Colonic mucosa (tissue), 4 donors: ENCODE measurements around the gene USP25. TPM values are rescaled to one million over a fixed set of nuclear protein-coding genes. Genes with fewer than 3 reads are reported as not detected.

Experiments used
- DNase-seq: peaks from one replicate; pipeline ENCODE4 v3.0.0-alpha.2; 2020
- H3K27ac ChIP-seq: fragments of 200-600 bp; one replicate; pipeline ENCODE4 v1.8.0; 2021
- H3K27me3 ChIP-seq: fragments of 200-600 bp; one replicate; pipeline ENCODE4 v1.8.0; 2021
- H3K36me3 ChIP-seq: fragments of 200-600 bp; one replicate; pipeline ENCODE4 v1.8.0; 2021
- H3K4me1 ChIP-seq: fragments of 200-600 bp; one replicate; pipeline ENCODE4 v1.8.0; 2021; ENCODE audit warnings: mild to moderate bottlenecking
- H3K4me3 ChIP-seq: fragments of 200-600 bp; one replicate; pipeline ENCODE4 v1.8.0; 2021
- H3K9ac ChIP-seq, 2 donors: one replicate each; pipeline ENCODE4 v1.7.0; 2013; ENCODE audit warnings: control low read depth in 2 of 2, low read depth in 2 of 2, low read length in 2 of 2
- H3K9me3 ChIP-seq: fragments of 200-600 bp; one replicate; pipeline ENCODE4 v1.8.0; 2021
- CTCF ChIP-seq: fragments of 200-600 bp; IDR thresholded peaks from one replicate; pipeline ENCODE4 v1.8.0; 2022; ENCODE audit warnings: antibody characterized with exemption, mild to moderate bottlenecking
- intact Hi-C: fragments of 100-400 bp; cut with DNase I; formaldehyde crosslinking; loops from one replicate; pipeline ENCODE4 v1.14.1; 2022
- total RNA-seq, 2 donors: library from RNA; stranded (reverse); fragmentation: NEBNext Ultra II Directional in 1 of 2; extraction: Animal tissue kit (Norgen Biotek cat#: 25700) in 1 of 2; gene quantifications; one replicate each; pipeline ENCODE4 v1.2.1, GENCODE V29; 2021
- donor health status: healthy.
- donor health status: DM: no; HTN: no; CAD: no.
- donor health status: DM: no; HTN: no; CAD: no.

USP25 gene
- total RNA-seq, 2 donors from 2014 or later: 30.5 to 46.7 TPM

DNA sequence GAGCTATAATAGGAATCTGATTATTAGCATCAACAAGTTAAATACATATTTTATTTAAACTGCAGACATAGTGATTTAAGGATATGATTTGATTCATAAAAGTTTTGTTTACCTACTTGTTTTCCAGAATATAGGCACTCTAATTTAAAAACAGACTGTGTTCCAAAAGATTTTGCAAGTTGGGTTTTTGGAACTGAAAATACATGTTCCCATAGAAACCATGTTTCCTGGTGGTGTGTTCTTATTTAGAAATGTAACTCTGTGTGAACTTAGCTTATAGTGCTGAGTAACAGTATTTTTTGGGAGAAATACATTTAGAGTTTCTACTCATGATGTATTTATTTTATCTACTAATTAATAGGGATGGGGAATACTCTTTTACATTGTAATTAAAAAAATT, 21.8 kb downstream of the USP25 start:
- peaks cover 20% of the 10 kb centered on the region for H3K4me1 ChIP-seq
- intact Hi-C loops: no loop called here
- H3K9me3 ChIP-seq: no peaks in the 10 kb centered on the region
- TF ChIP-seq CTCF: no peak
- no peak overlapping the region for H3K9ac ChIP-seq
- DNase-seq: no peak
- no peaks in the 10 kb centered on the region for H3K27me3 ChIP-seq
- H3K4me3 ChIP-seq: no peak overlapping the region
- H3K36me3 ChIP-seq: no peaks in the 10 kb centered on the region
- no peak overlapping the region for H3K27ac ChIP-seq

- H3K9me3 ChIP-seq: no peaks in the 10 kb centered on the region
- H3K4me3 ChIP-seq: no peak overlapping the region
- intact Hi-C loops: no loop called here
- DNase-seq: no peak
- H3K4me1 ChIP-seq: peaks cover 20% of the 10 kb centered on the region
- H3K27ac ChIP-seq: no peak overlapping the region
- H3K36me3 ChIP-seq: no peaks in the 10 kb centered on the region
- H3K9ac ChIP-seq: no peak overlapping the region
- no peaks in the 10 kb centered on the region for H3K27me3 ChIP-seq
- TF ChIP-seq CTCF: no peak
These were observed 23.1 kb downstream of the USP25 start for GRCh38 chr21:15752763-15753407.

DNA sequence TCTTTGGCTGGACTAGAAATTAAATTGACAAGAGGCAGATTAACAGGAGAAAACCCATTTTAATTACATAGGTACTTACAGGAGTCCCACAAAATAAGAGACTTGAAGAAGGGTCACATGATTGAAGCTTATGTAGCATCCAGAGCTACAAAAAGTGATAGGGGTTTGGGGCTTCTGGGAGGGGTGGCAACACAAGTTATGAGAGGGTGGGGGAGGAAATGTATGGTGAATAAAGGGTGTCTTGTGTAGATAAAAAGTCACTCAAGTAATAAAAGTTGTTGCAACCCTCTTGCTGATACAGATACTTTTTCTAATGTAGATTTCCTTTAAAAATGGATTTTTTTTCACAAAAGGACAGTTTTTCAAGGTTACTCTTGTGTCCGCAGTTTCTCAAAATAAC, 24.0 kb downstream of the USP25 start:
- intact Hi-C loops: no loop called here
- Histone ChIP-seq H3K4me3 (no peak overlapping the region), H3K27ac (peak overlapping the region; percentile 68), H3K4me1 (peaks cover 16% of the 10 kb centered on the region), H3K27me3 (no peaks in the 10 kb centered on the region), H3K9ac (no peak overlapping the region), H3K9me3 (no peaks in the 10 kb centered on the region), H3K36me3 (no peaks in the 10 kb centered on the region)
- TF ChIP-seq CTCF: no peak
- DNase-seq: no peak

GRCh38 chr21:15754640-15755039, 24.9 kb downstream of the USP25 start:
- Histone ChIP-seq H3K4me1 (peaks cover 18% of the 10 kb centered on the region), H3K4me3 (no peak overlapping the region), H3K9ac (peak overlapping the region in 1 of 2 donors; percentile 32), H3K27ac (peak overlapping the region; percentile 68), H3K27me3 (no peaks in the 10 kb centered on the region), H3K9me3 (no peaks in the 10 kb centered on the region), H3K36me3 (no peaks in the 10 kb centered on the region)
- intact Hi-C loops: no loop called here
- DNase-seq: no peak
- TF ChIP-seq CTCF: no peak

DNA sequence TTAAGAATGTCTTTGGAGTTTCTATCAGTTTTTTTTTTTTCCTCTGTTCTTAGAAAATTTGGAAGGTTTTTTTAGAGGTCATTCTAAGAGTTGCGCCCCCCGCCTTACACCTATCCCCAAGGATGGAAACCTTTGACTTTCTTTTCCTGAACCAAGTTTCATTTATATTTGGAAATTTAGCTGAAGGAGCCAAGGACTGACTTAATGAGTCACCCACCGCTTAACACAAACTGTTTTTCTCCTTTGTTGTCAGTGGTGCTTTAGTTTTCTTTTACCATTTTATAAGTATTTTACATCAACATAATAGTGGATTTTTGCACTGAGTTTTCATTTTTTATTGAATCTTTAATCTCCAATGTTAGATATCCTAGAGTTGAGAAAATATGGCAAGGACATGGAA, 25.3 kb downstream of the USP25 start:
- no peak for TF ChIP-seq CTCF
- intact Hi-C loops: no loop called here
- Histone ChIP-seq H3K27ac (no peak overlapping the region), H3K9me3 (no peaks in the 10 kb centered on the region), H3K27me3 (no peaks in the 10 kb centered on the region), H3K36me3 (no peaks in the 10 kb centered on the region), H3K4me3 (no peak overlapping the region), H3K9ac (no peak overlapping the region), H3K4me1 (peaks cover 21% of the 10 kb centered on the region)
- no peak for DNase-seq
